Activated CD4-positive, CD25-positive, alpha-beta regulatory T cell treated with anti-CD3 and anti-CD28 coated beads, Interleukin-2, amount 50 U/mL, for 24 hours (primary cell): ENCODE data around the gene C10orf90.

Experiments
- ATAC-seq, 2 donors: fragments of 150-1000 bp; cut with Tn5 transposase; one replicate each; pipeline ENCODE4 v1.10.0; 2021; ENCODE audit warnings: mild to moderate bottlenecking in 1 of 2, moderate library complexity in 1 of 2

C10orf90 gene

DNA sequence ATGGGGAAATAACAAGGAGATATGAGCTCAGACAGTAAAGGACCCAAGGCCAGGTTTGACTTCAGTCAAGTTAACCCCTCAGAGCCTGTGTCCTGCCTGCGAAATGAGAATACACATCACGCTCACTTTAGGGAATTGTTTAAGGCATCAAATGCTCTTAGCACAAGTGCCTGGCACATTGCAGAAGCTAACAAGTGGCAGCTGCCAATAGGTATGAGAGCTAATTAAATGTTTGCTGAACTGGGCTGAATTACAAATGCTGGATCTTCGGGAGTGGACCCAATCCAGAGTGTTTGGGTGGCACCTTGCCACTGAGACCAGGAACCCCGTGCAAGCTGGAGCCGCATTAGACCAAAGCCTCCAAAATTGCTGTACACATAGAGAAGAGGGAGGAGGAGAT lies 136.8 kb downstream of the C10orf90 start:
- ATAC-seq, result no peak

GRCh38 chr10:126528315-126528835 lies 142.1 kb downstream of the C10orf90 start:
- ATAC-seq, result no peak

DNA sequence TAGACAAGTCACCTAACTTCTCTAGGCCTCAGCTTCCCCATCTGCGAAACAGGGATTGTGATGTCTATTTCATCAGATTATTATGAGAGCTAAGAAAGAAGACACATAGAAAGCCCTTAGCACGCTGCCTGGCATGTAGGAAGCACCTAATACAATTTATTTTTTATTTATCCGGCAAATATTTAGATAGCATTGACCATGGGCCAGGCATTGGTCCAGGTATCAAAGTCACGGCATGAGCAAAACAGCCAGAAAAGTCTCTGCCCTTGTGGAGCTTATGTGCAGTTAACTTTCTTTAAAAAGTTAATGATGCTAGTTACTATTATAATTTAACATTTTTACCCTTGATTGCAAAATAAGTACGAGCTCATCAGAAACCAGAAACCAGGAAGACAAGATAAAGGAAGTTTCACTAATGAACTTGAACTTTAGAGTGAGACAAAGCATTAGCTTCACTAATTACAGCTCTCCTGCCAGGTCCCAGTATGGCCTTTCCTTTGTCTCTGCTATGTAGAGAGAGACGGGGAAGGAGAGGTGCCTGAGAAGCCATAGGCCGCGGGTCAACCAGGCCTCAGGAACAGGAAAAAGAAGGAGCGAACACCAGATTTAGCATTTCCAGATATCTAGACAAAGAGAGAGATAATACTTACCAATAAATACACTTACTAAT lies 142.7 kb downstream of the C10orf90 start:
- no peak for ATAC-seq

DNA sequence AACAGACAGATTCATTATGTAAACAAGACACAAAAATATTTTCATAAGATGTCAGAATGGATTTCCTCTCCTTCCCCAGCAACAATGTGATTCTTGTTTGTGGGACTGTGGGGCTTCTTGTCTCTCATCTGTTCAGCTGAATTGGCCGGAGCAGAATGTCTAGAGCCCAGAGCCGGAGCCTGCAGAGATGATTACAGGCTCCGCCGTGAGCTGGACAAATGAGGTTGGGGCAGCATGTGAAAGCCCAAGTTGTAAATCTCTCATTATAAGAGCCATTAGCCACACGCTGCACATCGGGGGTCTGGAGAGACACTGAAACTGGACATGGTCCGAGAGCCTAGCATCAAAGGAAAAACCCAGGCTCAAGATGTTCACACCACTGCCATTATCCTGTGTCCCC lies 145.2 kb downstream of the C10orf90 start:
- no peak for ATAC-seq

DNA sequence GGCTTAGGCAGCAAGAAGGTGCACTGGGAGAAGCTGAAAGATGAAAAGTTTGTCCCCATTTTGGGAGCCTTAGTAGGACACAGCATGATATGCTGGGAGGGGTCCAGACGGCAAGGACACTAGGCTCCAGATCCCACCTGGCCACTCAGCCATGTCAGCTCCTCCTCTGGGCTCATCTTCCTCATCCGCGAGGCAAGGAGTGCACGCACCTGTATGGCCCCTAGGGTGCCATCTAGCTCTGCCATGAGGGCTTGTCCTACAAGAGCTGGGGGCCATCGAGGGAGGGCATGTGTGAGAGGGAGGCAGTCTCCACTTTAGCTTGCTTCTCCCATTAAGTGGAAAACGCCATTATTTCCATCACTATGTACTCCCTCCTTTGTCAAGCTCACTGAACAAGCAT lies 146.0 kb downstream of the C10orf90 start:
- no peak for ATAC-seq

DNA sequence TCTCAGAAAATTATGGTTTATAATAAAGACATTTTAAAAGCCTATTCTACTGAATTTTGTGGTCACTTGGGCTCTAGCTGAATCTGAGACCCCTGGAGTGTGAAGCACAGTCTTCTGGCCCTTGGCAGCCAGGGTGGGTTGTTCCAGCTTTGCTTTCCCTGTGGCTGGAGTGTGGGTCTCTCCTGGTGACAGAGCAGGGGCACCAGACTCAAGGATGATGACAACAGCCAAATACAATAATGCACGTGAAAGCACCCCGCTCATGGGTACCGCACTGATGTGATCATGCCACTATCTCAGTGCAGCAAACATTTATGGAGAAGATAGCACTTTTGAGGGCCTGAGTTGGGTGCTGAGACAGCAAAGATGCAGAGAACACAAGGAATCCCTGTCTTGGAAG lies 147.4 kb downstream of the C10orf90 start:
- no peak for ATAC-seq

DNA sequence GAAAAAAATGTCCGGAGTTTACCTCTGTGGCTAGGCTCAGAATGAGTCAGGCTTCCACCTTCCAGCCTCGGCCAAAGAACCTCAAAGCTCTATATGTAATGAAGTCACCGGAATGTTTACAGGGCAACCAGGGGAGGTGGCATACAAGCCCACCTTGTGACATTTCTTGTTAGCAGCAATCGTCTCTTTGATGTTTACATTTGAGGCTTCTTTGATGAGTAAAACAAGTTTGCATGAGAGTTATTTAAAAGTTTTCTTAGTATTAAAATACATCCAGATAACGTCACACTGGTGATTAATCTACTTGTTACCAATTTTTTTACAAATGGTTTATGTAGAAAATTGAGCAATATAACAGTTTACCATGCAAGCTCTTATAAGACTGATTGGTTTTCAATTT lies 149.1 kb downstream of the C10orf90 start:
- no peak for ATAC-seq

- no peak for ATAC-seq
Measured at GRCh38 chr10:126520751-126521317, 149.7 kb downstream of the C10orf90 start.

DNA sequence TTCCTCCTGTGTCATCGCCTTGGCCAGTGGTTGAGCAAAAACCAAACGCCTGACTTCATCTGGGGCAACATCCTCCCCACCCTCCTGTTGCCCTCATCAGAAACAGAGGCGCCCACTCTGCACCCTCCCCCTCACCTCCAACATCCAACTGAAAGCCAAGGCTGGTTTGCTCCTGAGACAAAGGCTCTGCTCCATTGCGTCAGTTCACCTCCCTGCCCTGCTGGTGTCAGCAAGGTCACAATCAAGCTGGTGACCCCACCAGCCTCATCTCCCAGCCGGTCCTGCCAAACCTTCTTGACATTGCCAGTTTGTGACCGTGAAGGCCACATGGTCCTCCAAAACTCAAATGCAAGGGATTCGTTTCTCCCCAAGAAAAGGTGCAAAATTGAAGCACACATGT lies 150.5 kb downstream of the C10orf90 start:
- no peak for ATAC-seq

DNA sequence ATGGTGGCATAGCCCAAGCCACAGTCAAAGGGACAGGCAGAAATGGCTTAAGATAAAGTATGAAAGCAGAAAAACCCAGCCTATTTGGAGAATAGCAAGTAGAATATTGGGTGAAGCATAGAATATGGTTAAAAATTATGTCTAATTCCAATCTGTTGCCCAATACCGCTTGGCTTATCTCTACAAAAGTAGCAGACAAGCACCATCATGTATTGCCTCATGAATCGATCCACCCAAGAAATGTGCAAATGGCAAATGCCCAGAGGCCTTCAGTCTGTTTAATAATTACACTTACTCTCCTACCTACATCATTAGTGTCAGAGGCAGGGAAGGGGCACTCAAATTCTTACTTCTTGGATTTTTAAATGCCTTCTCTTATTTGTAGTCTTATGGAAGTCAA lies 151.3 kb downstream of the C10orf90 start:
- no peak for ATAC-seq

DNA sequence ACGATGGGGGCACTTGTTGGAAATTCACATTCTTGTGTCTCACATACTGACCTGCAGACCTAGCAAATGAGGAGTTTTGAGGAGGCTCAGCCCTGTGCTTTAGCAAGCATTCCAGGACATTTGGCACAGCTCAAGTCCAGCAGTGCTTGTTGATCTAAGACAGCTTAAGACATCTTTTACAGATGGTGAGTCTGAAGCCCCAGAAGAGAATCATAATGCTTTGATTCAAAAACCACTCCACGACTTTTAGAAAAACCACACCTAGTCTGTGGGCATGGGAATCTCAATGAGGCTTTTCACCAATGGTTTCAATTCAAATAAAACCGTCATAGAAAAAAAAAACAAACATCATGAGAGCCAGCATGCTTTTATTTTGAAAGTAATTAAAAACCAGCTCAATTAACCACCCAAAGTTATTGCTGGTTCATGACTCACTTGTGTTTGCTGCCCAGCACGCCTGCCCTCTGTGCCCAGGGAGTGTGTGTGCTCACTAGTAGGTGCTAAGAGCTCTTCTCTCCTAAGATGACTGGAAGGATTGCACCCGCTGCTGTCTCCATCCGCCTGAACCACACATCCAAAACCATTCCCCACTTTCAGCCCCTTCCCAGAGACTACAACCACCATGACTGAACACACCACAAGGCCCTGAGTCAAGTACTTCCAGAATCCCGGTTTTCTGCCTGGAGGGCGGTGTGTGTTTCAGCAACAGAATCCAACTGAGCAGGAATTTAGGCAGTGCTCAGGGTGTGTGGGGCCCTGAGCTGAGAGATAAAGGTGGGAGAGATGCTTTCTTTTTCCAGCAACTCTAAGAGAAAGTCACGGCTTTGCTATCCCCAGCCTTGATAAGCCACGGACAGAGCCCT lies 152.0 kb downstream of the C10orf90 start:
- no peak for ATAC-seq

DNA sequence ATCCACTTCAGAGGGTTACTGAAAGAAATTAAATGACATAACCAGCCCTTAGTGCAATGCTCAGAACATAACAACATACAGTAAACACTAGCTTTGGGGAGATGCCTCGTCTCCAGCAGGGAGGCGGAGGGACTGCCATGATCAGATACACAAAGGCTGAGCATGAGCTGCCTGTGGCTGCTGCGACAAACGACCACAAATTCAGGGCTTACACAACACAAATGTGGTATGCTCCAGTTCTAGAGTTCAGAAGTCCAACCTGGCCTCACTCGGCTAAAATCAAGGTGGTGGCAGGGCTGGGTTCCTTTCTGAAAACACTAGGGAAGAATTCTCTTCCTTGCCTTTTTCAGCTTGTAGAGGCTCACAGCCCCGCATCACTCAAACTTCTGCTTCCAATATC lies 154.0 kb downstream of the C10orf90 start:
- no peak for ATAC-seq

DNA sequence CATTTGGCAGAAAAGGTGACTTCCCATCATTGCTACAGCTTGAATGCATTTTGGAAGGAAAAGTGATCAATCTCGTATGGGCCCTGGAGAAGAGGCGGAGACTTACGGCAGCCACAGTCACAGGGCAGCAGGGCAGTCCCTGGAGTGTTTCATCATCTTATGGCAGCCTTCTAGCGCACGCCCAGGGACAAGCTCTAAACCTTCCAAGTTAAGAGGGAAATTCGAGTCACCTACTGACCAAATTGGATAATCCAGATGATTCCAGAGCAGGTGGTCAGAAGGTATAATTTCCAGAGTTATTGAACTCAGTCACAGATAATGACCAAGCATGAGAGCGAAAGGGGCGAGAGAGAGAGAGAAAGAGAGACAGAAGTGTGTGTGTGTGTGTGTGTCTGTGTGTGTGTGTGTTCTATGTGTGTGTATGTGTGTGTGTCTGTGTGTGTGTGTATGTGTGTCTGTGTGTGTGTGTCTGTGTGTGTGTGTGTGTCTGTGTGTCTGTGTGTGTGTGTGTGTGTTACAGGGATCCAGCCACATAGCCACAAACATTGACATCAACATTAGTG lies 158.5 kb downstream of the C10orf90 start:
- ATAC-seq, result no peak

GRCh38 chr10:126509182-126509581 lies 161.3 kb downstream of the C10orf90 start:
- ATAC-seq, result no peak

DNA sequence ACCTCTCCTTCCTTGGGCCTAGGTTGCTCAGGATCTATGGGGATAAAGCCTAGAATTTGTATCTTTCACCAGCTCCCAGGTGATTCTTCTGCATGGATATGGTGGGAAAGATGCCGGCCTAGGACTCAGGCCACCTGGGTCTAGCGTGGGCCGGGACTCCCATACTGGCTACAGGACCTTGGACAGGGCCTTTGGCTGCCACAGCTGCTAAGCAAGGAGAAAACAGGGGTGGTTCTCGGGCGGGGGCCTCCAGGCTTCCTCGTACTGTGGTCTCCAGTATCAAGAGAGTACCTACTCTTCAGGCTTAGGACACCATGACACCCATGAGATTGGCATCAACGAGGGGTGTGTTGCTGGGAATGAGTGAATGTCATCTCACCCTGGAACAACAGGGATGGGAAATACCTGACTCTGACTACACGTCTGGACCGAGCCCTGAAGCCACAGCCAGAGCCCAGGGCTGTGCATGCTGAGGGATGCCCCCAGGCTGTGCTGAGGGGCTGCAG lies 161.9 kb downstream of the C10orf90 start:
- no peak for ATAC-seq

- no peak for ATAC-seq
Measured at GRCh38 chr10:126504761-126505112, 165.8 kb downstream of the C10orf90 start.

DNA sequence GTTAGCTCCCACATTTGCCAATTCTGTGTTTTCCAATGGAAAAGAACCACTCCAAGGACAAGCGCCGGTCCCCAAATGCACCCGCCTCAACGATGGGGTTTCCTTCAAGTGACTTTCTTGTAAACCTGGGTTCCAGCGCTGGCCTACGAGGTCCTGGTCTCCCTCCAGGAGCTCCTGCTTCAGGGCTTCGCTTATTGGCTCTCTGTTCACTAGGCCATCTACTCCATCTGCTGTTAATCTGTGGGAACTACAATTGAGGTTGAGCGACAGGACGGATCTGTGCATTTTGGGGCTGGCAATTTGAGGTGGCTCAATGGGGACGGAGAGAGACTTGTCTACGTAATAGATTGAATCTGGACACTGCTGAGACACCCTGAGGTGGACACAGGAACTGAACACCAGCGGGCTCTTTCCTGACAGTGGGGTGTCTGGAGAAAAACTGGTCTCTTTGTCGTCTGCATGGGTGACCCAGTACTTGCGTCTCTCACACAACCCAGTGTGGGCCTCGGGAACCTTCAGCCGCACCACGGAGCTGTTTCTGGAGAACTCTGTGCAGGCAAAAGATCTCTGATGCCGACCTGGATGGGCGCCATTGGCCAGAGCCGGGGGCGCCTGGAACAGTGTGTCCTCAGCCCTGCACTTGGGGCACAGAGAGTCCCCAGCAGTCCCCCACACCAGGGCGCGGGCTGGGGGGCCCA lies 166.3 kb downstream of the C10orf90 start:
- no peak for ATAC-seq

DNA sequence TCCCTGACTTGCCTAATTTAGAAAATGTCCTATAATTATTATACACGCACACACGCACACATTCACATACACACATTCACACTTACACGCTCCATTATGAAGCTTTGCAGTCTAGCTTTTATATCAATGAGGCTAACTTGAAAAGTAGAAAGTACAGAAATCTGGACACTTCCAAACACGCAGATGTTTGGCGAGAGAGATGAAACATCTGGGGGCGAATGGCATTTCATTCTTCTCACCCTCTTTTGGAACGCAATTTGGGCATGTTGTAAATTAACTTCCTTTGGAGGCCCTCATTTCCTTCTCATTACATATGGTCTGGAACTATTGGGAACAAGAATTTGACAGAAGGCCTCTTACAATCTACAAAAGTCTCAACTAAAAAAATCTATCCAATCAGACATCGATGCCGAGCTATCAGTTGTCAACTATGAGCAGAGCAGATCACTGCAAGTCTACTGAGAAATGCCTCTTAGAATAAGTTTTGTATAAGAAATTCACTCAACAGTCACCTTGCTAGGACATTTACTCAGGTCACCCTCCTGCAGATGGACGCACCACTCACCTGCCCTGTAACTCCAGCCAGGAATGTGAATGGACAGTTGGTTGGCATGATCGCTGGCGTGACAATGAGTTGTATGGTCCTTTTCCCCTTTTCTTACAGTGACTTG lies 167.0 kb downstream of the C10orf90 start:
- ATAC-seq, result no peak

- ATAC-seq, result no peak
Measured at GRCh38 chr10:126502441-126502840, 168.1 kb downstream of the C10orf90 start.

DNA sequence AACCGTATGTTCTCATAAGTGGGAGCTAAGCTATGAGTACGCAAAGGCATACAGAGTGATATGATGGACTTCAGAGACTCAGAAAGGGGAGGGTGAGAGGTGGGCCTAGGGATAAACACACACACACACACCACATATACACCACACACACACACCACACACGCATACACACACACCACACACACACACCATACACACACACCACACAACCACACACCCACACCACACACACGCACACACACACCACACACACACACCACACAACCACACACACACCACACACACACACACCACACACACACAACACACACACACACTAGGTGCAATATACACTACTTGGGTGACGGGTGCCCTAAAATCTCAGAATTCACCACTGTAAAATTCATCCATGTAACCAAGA lies 168.7 kb downstream of the C10orf90 start:
- ATAC-seq, result no peak

DNA sequence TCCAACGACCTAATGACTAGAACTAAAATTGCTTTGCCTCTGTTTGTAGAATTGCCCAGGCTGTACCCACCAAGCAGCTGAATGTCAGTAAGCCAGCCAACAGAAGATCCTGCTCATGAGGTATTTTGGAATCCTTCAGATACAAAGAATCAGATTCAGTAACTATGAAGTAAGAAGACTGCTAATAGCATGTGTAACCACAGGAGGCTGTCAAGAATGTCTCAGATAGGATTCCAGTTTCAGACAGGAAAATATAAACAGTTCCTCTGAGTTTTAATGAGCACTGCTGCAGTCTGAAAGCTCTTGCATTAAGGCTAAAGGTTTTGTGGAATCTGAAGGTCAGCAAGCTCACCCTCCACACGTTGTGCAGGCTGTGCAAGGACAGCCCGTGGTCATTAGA lies 169.6 kb downstream of the C10orf90 start:
- ATAC-seq, result no peak

- no peak for ATAC-seq
Measured at GRCh38 chr10:126500185-126500584, 170.3 kb downstream of the C10orf90 start.
